HG03571 (cell line): Measurements from ENCODE around the gene CLASP1.
A peak's percentile ranks its signal among the peaks of the same experiment; 100 is the strongest.
"Not testable (repeated sequence)": the region's sequence is repeated elsewhere in the genome, so short reads cannot be mapped to it uniquely, and the experiment has no call there.

Source experiments
- ATAC-seq: cut with Tn5 transposase; IDR thresholded peaks from one replicate; pipeline ENCODE4 v1.9.1; 2021; ENCODE audit not compliant: unreplicated experiment

CLASP1 gene

GRCh38 chr2:121617042-121617599 is 32.1 kb downstream of the CLASP1 start:
- peak; percentile 58 for ATAC-seq

GRCh38 chr2:121613774-121614173 is 35.5 kb downstream of the CLASP1 start:
- no peak for ATAC-seq

- ATAC-seq: no peak
Observed at GRCh38 chr2:121613152-121613551, 36.1 kb downstream of the CLASP1 start.

DNA sequence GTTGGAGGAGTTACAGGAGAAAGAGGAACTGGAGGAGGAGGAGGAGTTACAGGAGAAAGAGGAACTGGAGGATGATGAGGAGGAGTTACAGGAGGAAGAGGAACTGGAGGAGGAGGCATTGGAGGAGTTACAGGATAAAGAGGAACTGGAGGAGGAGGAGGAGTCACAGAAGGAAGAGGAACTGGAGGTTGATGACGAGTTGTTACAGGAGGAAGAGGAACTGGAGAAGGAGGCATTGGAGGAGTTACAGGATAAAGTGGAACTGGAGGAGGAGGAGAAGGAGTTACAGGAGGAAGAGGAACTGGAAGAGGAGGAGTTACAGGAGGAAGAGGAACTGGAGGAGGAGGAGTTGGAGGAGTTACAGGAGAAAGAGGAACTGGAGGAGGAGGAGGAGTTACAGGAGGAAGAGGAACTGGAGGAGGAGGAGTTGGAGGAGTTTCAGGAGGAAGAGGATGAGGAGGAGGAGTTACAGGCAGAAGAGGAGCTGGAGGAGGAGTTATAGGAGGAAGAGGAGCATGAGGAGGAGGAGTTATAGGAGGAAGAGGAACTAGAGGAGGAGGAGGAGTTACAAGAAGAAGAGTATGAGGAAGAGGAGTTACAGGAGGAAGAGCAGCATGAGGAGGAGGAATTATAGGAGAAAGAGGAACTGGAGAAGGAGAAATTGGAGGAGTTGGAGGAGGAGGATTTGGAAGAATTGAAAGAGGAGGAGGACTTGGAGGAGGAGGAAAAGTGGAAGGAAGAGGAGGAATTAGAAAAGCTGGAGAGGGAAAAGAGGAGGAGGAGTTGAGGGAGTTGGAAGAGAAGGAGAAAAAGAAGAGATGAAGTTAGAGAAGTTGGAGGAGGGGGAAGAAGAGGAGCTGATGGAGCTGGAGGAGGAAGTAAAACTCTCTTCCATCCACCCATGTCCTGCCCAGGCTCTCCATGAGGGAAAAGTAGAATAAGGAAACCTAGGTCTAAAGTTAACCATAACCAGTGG is 37.2 kb downstream of the CLASP1 start:
- no peak for ATAC-seq

DNA sequence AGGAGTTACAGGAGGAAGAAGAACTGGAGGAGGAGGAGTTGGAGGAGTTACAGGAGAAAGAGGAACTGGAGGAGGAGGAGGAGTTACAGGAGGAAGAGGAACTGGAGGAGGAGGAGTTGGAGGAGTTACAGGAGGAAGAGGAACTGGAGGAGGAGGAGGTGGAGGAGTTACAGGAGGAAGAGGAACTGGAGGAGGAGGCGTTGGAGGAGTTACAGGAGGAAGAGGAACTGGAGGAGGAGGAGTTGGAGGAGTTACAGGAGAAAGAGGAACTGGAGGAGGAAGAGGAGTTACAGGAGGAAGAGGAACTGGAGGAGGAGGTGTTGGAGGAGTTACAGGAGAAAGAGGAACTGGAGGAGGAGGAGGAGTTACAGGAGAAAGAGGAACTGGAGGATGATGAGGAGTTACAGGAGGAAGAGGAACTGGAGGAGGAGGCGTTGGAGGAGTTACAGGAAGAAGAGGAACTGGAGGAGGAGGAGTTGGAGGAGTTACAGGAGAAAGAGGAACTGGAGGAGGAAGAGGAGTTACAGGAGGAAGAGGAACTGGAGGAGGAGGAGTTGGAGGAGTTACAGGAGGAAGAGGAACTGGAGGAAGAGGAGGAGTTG is 38.1 kb downstream of the CLASP1 start:
- not testable (repeated sequence) for ATAC-seq

GRCh38 chr2:121610487-121610874 is 38.8 kb downstream of the CLASP1 start:
- not testable (repeated sequence) for ATAC-seq

DNA sequence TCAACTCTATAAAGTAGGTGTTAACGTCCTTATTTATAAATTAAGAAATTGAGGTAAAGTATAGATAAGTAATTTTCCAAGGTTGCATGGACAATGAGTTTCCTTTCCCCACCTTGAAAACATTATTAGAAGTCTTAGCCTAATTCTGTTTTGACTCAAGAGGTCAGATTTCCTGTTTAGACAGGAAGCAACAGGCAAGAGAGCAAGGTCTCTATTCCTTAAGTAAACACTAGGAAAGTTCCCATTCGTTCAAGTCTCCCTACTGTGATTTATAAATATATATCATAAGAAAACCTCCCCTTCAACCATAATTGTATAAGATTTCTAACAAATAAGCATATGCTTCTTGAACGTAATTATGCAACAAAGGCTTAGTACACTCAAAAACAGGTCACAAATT is 40.3 kb downstream of the CLASP1 start:
- ATAC-seq: no peak

DNA sequence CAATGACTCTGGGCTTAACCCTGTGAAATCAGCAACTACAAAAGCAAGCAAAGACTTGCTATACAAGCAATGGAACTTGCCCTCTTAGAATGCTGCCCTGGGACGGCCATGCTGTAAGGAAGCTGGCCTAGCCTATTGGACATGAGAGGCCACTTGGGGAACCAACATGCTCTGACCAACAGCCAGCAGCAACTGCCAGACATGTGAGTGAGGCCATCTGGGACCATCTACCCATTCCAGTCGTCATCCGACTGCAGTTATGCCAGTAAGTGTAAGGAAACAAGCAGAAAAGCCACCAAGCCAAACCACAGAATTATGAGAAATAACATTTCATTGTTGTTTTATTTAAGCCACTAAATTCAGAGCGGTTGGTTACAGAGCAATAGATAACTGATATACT is 40.9 kb downstream of the CLASP1 start:
- no peak for ATAC-seq

GRCh38 chr2:121605820-121606733 is 43.2 kb downstream of the CLASP1 start:
- no peak for ATAC-seq

- no peak for ATAC-seq
Observed at GRCh38 chr2:121603185-121603584, 46.1 kb downstream of the CLASP1 start.

DNA sequence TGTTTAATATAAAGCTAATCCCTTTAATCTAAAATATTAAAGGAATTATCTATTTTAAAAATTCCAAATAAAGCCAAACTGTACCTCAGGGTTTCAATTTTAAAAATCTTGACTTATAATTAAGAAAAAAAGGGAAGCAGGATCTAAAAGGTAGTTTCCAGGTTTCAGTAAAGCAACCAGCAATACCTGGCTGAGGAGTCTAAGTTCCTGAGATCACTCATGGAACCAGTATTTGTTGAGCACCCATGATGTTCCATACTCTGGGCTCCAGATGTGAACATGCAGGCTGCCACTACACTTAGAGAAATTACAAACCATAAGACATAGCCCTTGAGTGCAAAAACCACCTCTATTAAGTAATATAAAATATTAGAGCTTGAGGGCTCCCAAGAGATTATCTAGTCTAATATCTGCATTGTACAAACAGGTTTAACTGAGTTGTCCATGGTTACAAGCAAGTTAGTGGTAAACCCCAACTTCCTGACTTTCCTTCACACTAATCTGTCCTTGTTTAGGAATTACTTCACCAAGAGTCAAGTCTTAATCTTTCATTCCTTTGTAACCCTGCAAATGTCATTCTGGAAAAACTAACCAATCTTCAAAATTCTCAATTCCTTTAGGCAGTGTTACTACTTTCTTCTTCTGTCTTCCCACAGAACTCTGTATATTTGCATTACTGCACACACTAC is 49.2 kb downstream of the CLASP1 start:
- peak; percentile 35 for ATAC-seq

GRCh38 chr2:121598087-121598486 is 51.2 kb downstream of the CLASP1 start:
- no peak for ATAC-seq

DNA sequence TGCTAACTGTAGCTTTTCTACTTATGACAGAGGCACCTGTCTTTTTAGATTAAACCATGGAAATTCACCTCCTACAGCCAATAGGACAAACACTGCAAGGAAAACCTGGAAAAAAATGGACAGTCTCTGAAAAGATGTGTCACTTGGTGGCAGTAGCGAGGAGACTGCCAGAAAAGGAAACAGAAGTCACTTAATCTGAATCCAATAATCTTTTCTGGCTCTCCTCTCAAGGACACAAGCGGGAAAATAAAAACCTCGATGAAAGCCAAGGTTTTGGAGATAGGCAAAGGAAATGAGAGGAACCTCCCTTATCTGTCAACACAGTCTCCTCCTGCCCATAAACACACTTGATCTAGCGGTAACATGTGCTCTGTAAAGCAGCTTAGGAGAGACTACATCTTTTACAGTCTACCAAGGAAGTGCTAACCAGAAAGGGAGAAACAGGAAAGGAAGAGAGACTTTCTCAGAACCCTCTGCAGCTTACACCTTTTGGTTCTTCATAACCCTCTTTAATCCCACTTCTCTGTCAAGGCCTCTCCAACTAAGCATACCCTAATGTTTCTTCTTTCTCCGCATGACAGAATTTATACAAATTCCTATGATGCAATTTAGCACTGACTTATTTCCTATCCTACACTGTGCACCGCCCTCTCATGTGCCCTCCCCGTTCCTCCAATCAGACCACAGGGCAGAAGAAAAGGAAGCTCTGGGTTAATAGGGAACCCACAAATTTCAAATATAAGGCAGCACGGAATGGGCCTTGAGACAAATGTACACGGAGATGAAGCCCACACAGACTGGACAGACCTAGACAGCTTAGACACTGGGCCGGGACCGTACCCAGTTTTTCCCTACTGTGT is 52.8 kb downstream of the CLASP1 start:
- ATAC-seq: peak; percentile 57

- no peak for ATAC-seq
Observed at GRCh38 chr2:121595012-121595891, 54.0 kb downstream of the CLASP1 start.

DNA sequence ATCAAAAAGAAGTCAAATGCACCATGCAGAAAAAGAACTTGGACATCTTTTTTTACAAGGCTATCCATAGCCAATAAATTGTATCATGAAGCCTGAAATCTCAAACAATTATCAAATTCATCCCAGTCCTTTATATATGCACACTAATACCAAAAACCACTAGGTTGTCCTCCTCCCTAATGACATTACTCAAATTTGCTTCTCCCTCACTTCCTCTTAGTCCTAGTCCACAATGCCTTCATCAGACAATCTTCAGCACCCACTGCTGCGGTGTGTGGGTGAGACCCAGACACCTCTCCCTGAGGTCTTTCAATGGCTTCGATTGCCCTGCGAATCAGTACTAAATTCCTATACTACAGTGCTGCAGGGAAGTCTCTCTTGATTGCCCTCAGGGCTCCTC is 58.1 kb downstream of the CLASP1 start:
- no peak for ATAC-seq

DNA sequence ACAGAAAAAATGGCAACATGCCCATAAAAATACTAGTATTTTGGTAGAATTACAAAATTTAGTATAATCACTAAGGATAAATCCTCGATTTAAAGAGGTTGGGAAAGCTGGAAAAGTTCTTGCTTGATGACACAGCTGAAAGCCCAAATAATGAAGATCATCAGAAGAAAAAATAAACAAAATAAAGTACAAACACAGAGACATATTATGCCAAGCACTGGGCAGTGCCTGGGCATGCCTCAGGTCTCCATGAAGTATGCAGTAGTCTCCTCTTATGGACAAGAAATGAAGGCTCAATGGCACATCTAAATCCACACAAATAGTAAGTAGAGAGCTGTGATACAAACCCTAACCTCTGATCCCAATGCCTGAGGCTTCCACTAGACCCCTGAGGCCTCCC is 60.9 kb downstream of the CLASP1 start:
- no peak for ATAC-seq

DNA sequence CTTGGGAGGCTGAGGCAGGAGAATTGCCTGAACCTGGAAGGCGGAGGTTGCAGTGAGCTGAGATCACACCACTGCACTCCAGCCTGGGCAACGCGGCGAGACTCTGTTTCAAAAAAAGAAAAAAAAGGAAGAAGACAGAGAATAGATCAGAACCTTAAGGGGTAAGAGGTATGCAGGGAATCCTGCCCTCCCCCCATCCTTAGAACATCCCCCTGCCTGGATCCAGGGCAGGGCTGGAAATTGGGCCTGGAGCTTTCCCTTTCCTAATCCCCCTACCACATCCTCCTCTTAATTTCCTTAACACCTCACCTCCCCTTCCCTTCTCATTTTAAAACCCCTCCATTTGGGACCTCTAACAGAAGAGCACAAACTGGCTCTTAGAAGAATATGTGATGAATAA is 62.1 kb downstream of the CLASP1 start:
- no peak for ATAC-seq

- ATAC-seq: no peak
Observed at GRCh38 chr2:121584741-121585140, 64.5 kb downstream of the CLASP1 start.
